HCT116 (cell line): ENCODE results near the gene CDC42BPB. TPM values are rescaled to one million over a fixed set of nuclear protein-coding genes. Genes with fewer than 3 reads are reported as not detected.
A peak's percentile ranks its signal among the peaks of the same experiment; 100 is the strongest.

ENCODE experiments used
- ATAC-seq: fragments of 200-7000 bp; cut with Tn5 transposase; 2 replicates; pipeline ENCODE4 v1.9.1; 2020; ENCODE audit warnings: mild to moderate bottlenecking, moderate library complexity
- BruUV-seq: library from RNA; stranded (reverse); fragments of 400-500 nt; replicated peaks from 2 replicates; lab custom pipeline; 2021; lab: Mats Ljungman, UMichigan
- CTCF ChIA-PET: fragments of 300-600 bp; sonication (Branson Sonifier 250); formaldehyde crosslinking; loops from one replicate; lab custom pipeline; 2021; ENCODE audit warnings: antibody characterized with exemption; lab: Charles Lee
- POLR2A ChIA-PET: fragments of 300-600, 350-600 bp; sonication (Branson Sonifier 250); formaldehyde crosslinking; loops from one replicate; lab custom pipeline; 2021; ENCODE audit warnings: antibody characterized with exemption; lab: Charles Lee
- RAD21 ChIA-PET, 2 experiments: fragments of 300-600 bp; sonication (Branson Sonifier 250); formaldehyde crosslinking; loops; one replicate each; lab custom pipeline; 2023; ENCODE audit warnings: low total read pairs in 2 of 2; ENCODE audit not compliant: uncharacterized antibody in 2 of 2, unreplicated experiment in 2 of 2, low non-redundant PET in 1 of 2; lab: Charles Lee
- DNase-seq: peaks from one replicate; pipeline ENCODE4 v3.0.0-alpha.2; 2010; ENCODE audit warnings: low read depth, low spot score
- H2AFZ ChIP-seq: fragments of 200-600 bp; shearing (Covaris generic), sonication (generic); 2 replicates; pipeline ENCODE4 v1.6.1; 2017; ENCODE audit warnings: low read depth, mixed run types, mixed read lengths, antibody characterized with exemption, low read length; ENCODE audit not compliant: poor library complexity, severe bottlenecking
- H3K27ac ChIP-seq: 2 replicates; pipeline ENCODE4 v1.5.1; 2012; ENCODE audit warnings: low read depth, low read length
- H3K27me3 ChIP-seq: fragments of 200-600 bp; sonication (generic); 2 replicates; pipeline ENCODE4 v1.6.1; 2016; ENCODE audit warnings: mixed run types, low read length, mixed read lengths; ENCODE audit not compliant: insufficient read depth
- H3K36me3 ChIP-seq, 2 experiments: fragments of 200-500 bp in 1 of 2; fragments of 200-600 bp in 1 of 2; sonication (Bioruptor generic) in 1 of 2; sonication (generic) in 1 of 2; 2 replicates each; pipeline versions ENCODE4 v1.5.1 to v1.6.1; 2014 to 2016; ENCODE audit warnings: low read length in 2 of 2, inconsistent platforms in 1 of 2, mixed read lengths in 1 of 2, mixed run types in 1 of 2; ENCODE audit not compliant: insufficient read depth in 2 of 2, control insufficient read depth in 1 of 2
- H3K4me1 ChIP-seq, 2 experiments: fragments of 200-600 bp in 1 of 2; sonication (generic) in 1 of 2; 2 replicates each; pipeline versions ENCODE4 v1.5.1 to v1.6.1; 2012 to 2017; ENCODE audit warnings: low read length in 2 of 2, inconsistent platforms in 1 of 2, mild to moderate bottlenecking in 1 of 2, mixed read lengths in 1 of 2, mixed run types in 1 of 2, moderate library complexity in 1 of 2; ENCODE audit not compliant: insufficient read depth in 2 of 2, control insufficient read depth in 1 of 2
- H3K4me2 ChIP-seq: fragments of 200-600 bp; sonication (generic); 2 replicates; pipeline ENCODE4 v1.6.1; 2017; ENCODE audit warnings: mixed run types, low read length, mixed read lengths
- H3K4me3 ChIP-seq, 2 experiments: fragments of 200-600 bp in 1 of 2; sonication (generic) in 1 of 2; replicated peaks in 1 of 2; 2 replicates each; pipeline ENCODE4 v1.5.1; 2011 to 2016; ENCODE audit warnings: low read length in 2 of 2, control low read depth in 1 of 2, low read depth in 1 of 2, mild to moderate bottlenecking in 1 of 2, mixed read lengths in 1 of 2, mixed run types in 1 of 2
- H3K79me2 ChIP-seq: fragments of 200-600 bp; sonication (generic); 2 replicates; pipeline ENCODE4 v1.6.1; 2017; ENCODE audit warnings: mild to moderate bottlenecking, mixed run types, low read length, moderate library complexity, mixed read lengths; ENCODE audit not compliant: insufficient read depth
- H3K9ac ChIP-seq: fragments of 200-600 bp; sonication (generic); 2 replicates; pipeline ENCODE4 v1.6.1; 2016; ENCODE audit warnings: low read length, mixed read lengths
- H3K9me2 ChIP-seq: fragments of 200-600 bp; sonication (generic), shearing (Covaris generic); 2 replicates; pipeline ENCODE4 v1.6.1; 2017; ENCODE audit warnings: mixed run types, mild to moderate bottlenecking, moderate library complexity; ENCODE audit not compliant: insufficient read depth
- H3K9me3 ChIP-seq, 2 experiments: fragments of 200-500 bp in 1 of 2; fragments of 200-600 bp in 1 of 2; sonication (Bioruptor generic) in 1 of 2; sonication (generic) in 1 of 2; 2 replicates each; pipeline ENCODE4 v1.6.1; 2014 to 2017; ENCODE audit warnings: low read length in 2 of 2, mixed read lengths in 2 of 2, inconsistent platforms in 1 of 2, low read depth in 1 of 2, mild to moderate bottlenecking in 1 of 2, mixed run types in 1 of 2, moderate library complexity in 1 of 2; ENCODE audit not compliant: control insufficient read depth in 1 of 2, insufficient read depth in 1 of 2
- H4K20me1 ChIP-seq: fragments of 200-600 bp; sonication (generic), shearing (Covaris generic); 2 replicates; pipeline ENCODE4 v1.6.1; 2017; ENCODE audit warnings: mixed run types, mild to moderate bottlenecking, moderate library complexity; ENCODE audit not compliant: insufficient read depth
- ATF3 ChIP-seq: IDR thresholded peaks from 2 replicates; pipeline ENCODE4 v1.6.1; 2012
- CTCF ChIP-seq, 3 experiments: fragments of 200-600 bp in 1 of 3; sonication (generic) in 1 of 3; IDR thresholded peaks in 2 of 3; conservative IDR thresholded peaks in 1 of 3; 2 replicates each; pipeline ENCODE4 v1.5.1; 2012 to 2017; ENCODE audit warnings: low read depth in 2 of 3, low read length in 2 of 3, antibody characterized with exemption in 1 of 3, borderline replicate concordance in 1 of 3, control low read depth in 1 of 3, mild to moderate bottlenecking in 1 of 3, mixed read lengths in 1 of 3, mixed run types in 1 of 3, moderate library complexity in 1 of 3; ENCODE audit not compliant: insufficient read depth in 1 of 3
- EGR1 ChIP-seq: IDR thresholded peaks from 2 replicates; pipeline ENCODE4 v1.6.1; 2012; ENCODE audit warnings: low read depth
- ELF1 ChIP-seq: IDR thresholded peaks from 2 replicates; pipeline ENCODE4 v1.6.1; 2012; ENCODE audit warnings: low read depth, borderline replicate concordance
- EZH2phosphoT487 ChIP-seq: fragments of 200-600 bp; IDR thresholded peaks from 2 replicates; pipeline ENCODE4 v1.6.1; 2018; ENCODE audit warnings: antibody characterized with exemption, borderline replicate concordance
- JUND ChIP-seq: IDR thresholded peaks from 2 replicates; pipeline ENCODE4 v1.6.1; 2012
- RAD21 ChIP-seq: IDR thresholded peaks from 2 replicates; pipeline ENCODE4 v1.6.1; 2012; ENCODE audit warnings: low read depth, mild to moderate bottlenecking
- SP1 ChIP-seq: IDR thresholded peaks from 2 replicates; pipeline ENCODE4 v1.6.1; 2012; ENCODE audit warnings: low read depth
- YY1 ChIP-seq: IDR thresholded peaks from 2 replicates; pipeline ENCODE4 v1.6.1; 2011; ENCODE audit warnings: low read length, low read depth, moderate library complexity, mild to moderate bottlenecking; ENCODE audit not compliant: insufficient replicate concordance; ENCODE audit errors: extremely low read depth
- intact Hi-C: fragments of 100-400 bp; cut with micrococcal nuclease; formaldehyde crosslinking; loops from 2 replicates; pipeline ENCODE4 v1.10.0; 2022
- total RNA-seq: library from RNA; stranded (reverse); gene quantifications from one replicate; pipeline ENCODE4 v1.2.1, GENCODE V29; 2021; ENCODE audit not compliant: unreplicated experiment

CDC42BPB gene
- total RNA-seq, 1 experiment from 2014 or later, result 85.6 TPM

DNA sequence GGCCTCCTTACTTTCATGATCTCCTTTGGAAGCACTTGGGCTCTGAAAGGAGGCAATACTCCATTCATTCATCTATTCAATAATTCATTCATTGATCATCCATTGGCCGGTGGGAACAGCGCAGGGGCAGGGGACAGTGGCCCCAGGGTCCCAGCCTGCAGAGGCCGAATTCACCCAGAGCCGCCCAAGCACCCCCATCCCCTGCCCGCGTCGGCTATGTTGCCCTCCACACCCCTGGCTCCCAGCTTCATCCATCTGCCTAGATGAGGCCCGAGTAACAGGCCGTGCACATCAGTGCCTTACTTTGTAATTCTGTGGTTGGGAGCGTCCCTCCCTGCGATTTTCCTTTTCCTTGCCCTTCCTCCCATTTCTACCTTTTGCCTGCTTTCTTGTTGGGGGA, 131.7 kb downstream of the CDC42BPB start:
- ATAC-seq, result no peak
- H3K9me3 ChIP-seq, result no peaks in the 10 kb centered on the region
- no peak for TF ChIP-seq EZH2phosphoT487
- no peak for TF ChIP-seq ATF3
- no peak for TF ChIP-seq SP1
- TF ChIP-seq ELF1, result no peak
- TF ChIP-seq, all 23 proteins: peak for 0
- BruUV-seq, result no TSS peak
- H3K27me3 ChIP-seq, result no peaks in the 10 kb centered on the region
- no peak overlapping the region for H3K4me3 ChIP-seq
- H3K79me2 ChIP-seq, result no peaks in the 10 kb centered on the region
- no peak for DNase-seq
- no peak overlapping the region for H3K4me2 ChIP-seq
- intact Hi-C loops, result loop anchor here (10.0 kb wide), 1 partner anchor 401 kb away; no protein-coding TSS in a partner anchor
- no peaks in the 10 kb centered on the region for H3K36me3 ChIP-seq
- peaks cover 15 to 26% of the 10 kb centered on the region in 2 experiments for H3K4me1 ChIP-seq
- H3K27ac ChIP-seq, result no peak overlapping the region
- H3K9ac ChIP-seq, result no peak overlapping the region
- H3K9me2 ChIP-seq, result no peaks in the 10 kb centered on the region
- no peaks in the 10 kb centered on the region for H4K20me1 ChIP-seq
- ChIA-PET RAD21 (no interaction called here), POLR2A (no interaction called here), CTCF (no interaction called here)
- no peak overlapping the region for H2AFZ ChIP-seq

DNA sequence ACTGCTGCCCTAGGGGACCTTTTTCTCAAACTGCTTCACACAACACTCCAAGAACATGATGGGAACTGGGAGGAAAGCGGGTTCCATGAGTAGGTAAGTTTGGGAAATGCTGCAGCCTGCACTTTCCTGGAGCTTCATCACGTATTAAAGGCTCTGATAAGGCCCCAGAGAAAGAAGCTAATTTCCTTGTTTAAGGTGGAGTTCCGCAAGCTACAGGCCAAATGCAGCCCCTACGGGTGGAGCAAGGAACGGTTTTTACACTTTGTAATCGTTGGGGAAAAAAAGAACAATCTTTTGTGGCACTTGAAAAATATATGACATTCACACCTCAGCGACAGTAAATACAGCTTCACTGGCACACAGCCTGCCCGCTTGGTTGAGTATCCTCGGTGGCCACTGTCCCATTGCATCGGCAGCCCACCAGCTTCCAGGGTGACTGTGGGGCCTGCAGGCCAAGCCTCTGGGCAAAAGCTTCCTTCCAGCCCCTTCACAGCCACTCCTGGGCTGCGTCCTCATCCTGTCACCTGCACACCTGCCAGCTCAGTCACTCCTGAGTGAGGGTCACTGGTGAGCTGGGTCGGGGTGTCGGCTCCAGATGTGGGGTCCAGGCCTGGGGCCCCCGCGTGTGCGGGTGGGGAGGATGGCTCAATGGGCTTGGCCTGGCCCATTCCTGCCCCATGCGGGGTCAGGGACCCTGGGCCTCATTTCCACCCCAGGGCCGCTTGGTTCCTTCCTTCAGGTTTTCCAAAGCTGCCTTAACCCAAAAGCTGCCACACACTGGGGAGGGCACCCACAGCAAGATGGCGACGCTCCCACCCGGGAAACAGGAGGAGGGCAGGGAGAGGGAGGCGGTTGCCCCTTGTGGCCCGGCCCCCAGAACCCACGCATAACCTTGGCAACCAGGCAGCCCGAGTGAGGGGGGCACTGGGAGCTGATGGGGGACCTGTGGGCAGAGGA, 132.4 kb downstream of the CDC42BPB start:
- H3K36me3 ChIP-seq, result no peaks in the 10 kb centered on the region
- no peaks in the 10 kb centered on the region for H3K9me2 ChIP-seq
- no TSS peak for BruUV-seq
- H3K9me3 ChIP-seq, result no peaks in the 10 kb centered on the region
- RAD21 ChIA-PET, result no interaction called here
- H3K27ac ChIP-seq, result no peak overlapping the region
- TF ChIP-seq EGR1, result no peak
- no peak for TF ChIP-seq YY1
- TF ChIP-seq CTCF (IDR thresholded peaks at IDR 0.05 in 2 of 3, conservative IDR thresholded peaks at IDR 0.05 in 1 of 3; ENCODE audit: borderline replicate concordance in 1 of 3, insufficient read depth in 1 of 3, low read depth in 2 of 3, low read length in 2 of 3), result 0 out of 6 replicates have a peak, but pooled peaks of 1 of the 3 experiments have one; percentile 18
- TF ChIP-seq JUND, result no peak
- TF ChIP-seq RAD21, result no peak
- TF ChIP-seq, all 23 proteins: peak for 1
- Histone ChIP-seq H3K79me2 (no peaks in the 10 kb centered on the region), H3K27me3 (no peaks in the 10 kb centered on the region), H3K4me3 (no peak overlapping the region), H3K4me1 (peaks cover 15 to 24% of the 10 kb centered on the region in 2 experiments), H4K20me1 (no peaks in the 10 kb centered on the region), H3K4me2 (no peak overlapping the region), H2AFZ (no peak overlapping the region), H3K9ac (no peak overlapping the region)
- CTCF ChIA-PET, result no interaction called here
- POLR2A ChIA-PET, result no interaction called here
- intact Hi-C loops, result loop anchor here (10.0 kb wide), 1 partner anchor 400 kb away; no protein-coding TSS in a partner anchor
- ATAC-seq (no peak), DNase-seq (no peak)
